Activated T-cell treated with anti-CD3 and anti-CD28 coated beads, Interleukin-2, amount 50 U/mL, for 72 hours (primary cell): ENCODE data around the gene PBRM1. TPM values are rescaled to one million over a fixed set of nuclear protein-coding genes. Genes with fewer than 3 reads are reported as not detected.

Experiments used
- ATAC-seq, 2 donors: fragments of 150-1000 bp; cut with Tn5 transposase; replicated peaks in 1 of 2; 2 replicates each; pipeline ENCODE4 v1.10.0; 2021; ENCODE audit warnings: moderate library complexity in 2 of 2, mild to moderate bottlenecking in 1 of 2
- DNase-seq, 2 donors: peaks; one replicate each; pipeline ENCODE4 v3.0.0; 2021 to 2022; ENCODE audit warnings: mixed read lengths in 1 of 2
- H3K27ac Mint-ChIP-seq: one replicate; pipeline ENCODE4 v1.8.0; 2022; ENCODE audit warnings: mild to moderate bottlenecking, moderate library complexity, mixed read lengths
- H3K27me3 Mint-ChIP-seq: one replicate; pipeline ENCODE4 v1.8.0; 2022; ENCODE audit warnings: low read depth, mixed read lengths
- H3K36me3 Mint-ChIP-seq, 2 donors: one replicate each; pipeline ENCODE4 v1.8.0; 2022; ENCODE audit warnings: mixed read lengths in 2 of 2, mild to moderate bottlenecking in 1 of 2; ENCODE audit not compliant: insufficient read depth in 2 of 2
- H3K4me1 Mint-ChIP-seq: one replicate; pipeline ENCODE4 v1.8.0; 2022; ENCODE audit warnings: low read depth, mixed read lengths
- H3K4me3 Mint-ChIP-seq, 2 donors: one replicate each; pipeline ENCODE4 v1.8.0; 2022; ENCODE audit warnings: mild to moderate bottlenecking in 2 of 2, mixed read lengths in 2 of 2, moderate library complexity in 2 of 2
- H3K9me3 Mint-ChIP-seq, 2 donors: one replicate each; pipeline ENCODE4 v1.8.0; 2022; ENCODE audit warnings: mixed read lengths in 2 of 2
- total RNA-seq, 2 donors: library from RNA; stranded (reverse); gene quantifications; one replicate each; pipeline ENCODE4 v1.2.3, GENCODE V29; 2022

Gene PBRM1
- total RNA-seq, 2 donors from 2014 or later, result 66.2 to 66.7 TPM

DNA sequence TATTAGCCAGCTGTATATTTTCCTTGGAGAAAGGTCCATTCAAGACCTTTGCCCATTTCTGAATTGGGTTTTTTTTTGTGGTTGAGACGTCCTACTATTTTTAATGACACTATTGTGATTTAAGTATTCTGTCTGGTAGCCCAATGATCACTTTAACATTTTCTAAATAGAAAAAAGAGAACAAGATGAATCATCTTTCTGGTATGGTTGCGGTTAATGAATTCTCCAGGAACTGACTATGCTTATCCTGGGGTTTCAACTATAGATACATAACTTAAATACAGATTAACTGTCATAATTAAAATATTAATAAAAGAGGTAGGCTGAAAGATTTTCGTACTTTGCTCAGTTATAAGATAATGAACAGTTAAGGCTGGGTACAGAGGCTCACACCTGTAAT, 51.9 kb downstream of the PBRM1 start:
- Mint-ChIP-seq H3K36me3 (peaks cover 3 to 16% of the 10 kb centered on the region in 2 donors), H3K4me1 (no peaks in the 10 kb centered on the region), H3K27me3 (no peaks in the 10 kb centered on the region), H3K27ac (no peak overlapping the region), H3K4me3 (no peak overlapping the region), H3K9me3 (no peaks in the 10 kb centered on the region)
- DNase-seq, result no peak
- no peak for ATAC-seq

DNA sequence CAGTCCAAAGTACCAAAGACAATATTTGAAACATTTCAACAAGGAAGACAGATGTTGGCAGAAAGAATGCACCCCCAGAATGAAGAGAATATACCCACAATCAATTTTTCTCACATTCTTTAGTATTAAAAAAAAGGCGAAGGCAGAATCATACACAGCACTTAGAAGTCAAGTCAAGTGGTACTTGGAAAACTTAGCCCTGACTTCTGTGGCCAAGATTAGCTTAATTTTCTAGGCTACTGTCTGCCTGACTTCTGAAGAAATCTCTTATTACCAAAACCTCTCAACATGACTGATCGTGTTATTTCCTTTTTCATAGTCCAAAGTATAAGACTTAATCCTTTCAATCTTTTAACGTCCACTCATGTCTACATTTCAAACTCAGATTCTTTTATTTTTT, 60.7 kb downstream of the PBRM1 start:
- no peak for DNase-seq
- no peak for ATAC-seq
- Mint-ChIP-seq H3K9me3 (no peaks in the 10 kb centered on the region), H3K27me3 (no peaks in the 10 kb centered on the region), H3K36me3 (peaks cover 6 to 21% of the 10 kb centered on the region in 2 donors), H3K4me1 (peaks cover 20% of the 10 kb centered on the region), H3K27ac (peak overlapping the region; percentile 7), H3K4me3 (no peak overlapping the region)

DNA sequence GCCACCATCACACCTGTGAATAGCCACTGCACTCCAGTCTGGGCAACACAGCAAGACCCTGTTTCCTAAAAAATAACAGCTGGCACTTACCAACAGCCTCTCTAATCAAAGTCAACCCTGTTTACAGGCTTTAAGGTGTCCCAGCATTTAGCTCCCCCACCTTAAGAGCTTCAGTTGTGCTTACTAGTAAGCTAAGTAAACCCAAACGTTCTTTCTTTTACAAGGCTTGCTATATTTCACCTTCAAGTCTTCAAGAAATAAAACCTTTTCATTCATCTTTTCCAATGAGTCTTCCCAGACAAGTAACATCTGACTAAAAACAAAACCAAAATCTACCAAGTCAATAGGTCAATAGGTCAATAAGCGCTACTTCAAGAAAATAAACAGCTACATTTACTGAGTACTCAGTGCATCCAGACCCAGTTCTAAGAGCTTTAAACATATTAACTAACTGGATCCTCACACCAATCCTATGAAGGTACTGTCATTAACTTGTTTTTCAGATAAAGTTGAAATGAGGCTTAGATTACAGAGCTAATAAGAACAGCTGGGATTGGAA, 62.4 kb downstream of the PBRM1 start:
- peaks cover 20% of the 10 kb centered on the region for H3K4me1 Mint-ChIP-seq
- H3K27me3 Mint-ChIP-seq, result no peaks in the 10 kb centered on the region
- H3K9me3 Mint-ChIP-seq, result no peaks in the 10 kb centered on the region
- peak overlapping the region; percentile 44 for H3K27ac Mint-ChIP-seq
- H3K4me3 Mint-ChIP-seq, result peak overlapping the region in 1 of 2 donors; percentile 2
- ATAC-seq, result no peak
- DNase-seq, result no peak
- peaks cover 6 to 20% of the 10 kb centered on the region in 2 donors for H3K36me3 Mint-ChIP-seq

DNA sequence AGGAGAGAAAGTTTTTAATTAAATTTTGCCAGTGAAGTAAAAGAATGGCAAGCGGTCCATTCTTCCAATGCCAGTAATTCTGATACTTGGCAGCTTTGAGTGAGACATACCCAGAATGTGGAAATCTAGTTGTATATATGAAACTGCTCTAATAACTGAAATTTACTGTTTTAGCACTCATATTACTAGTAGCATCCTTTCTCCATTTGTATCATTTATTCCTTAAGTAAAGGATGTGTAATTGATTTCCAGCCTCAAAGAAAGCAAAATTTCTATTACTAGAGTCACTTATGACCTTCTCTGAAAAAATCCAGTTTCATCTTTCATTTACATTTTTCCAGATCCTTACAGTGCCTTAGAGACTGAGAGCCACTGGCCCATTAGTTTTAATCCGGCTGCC, 65.1 kb downstream of the PBRM1 start:
- ATAC-seq, result no peak
- Mint-ChIP-seq H3K27me3 (no peaks in the 10 kb centered on the region), H3K9me3 (no peaks in the 10 kb centered on the region), H3K4me1 (peaks cover 20% of the 10 kb centered on the region), H3K36me3 (peaks cover 8 to 18% of the 10 kb centered on the region in 2 donors), H3K27ac (no peak overlapping the region), H3K4me3 (no peak overlapping the region)
- DNase-seq, result no peak

DNA sequence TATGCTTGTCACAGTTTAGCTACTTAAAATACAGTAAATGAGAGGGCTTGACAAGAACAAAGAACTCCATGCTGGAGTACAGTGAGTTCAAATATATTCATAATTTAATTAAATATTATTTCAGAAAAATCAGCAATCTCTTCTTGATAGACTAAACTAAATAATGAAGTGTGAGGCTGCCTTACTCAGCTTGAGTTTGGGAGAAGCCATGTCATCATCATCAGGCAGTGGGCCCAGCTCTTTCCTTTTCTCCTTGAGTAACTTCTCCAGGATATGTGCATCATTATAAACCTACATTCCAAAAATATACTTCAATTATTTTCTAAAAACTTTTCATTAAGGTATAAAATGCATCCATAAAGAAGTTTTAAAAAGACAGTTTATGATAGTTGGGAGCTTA, 70.5 kb downstream of the PBRM1 start:
- Mint-ChIP-seq H3K27ac (no peak overlapping the region), H3K4me1 (peaks cover 1% of the 10 kb centered on the region), H3K27me3 (no peaks in the 10 kb centered on the region), H3K9me3 (no peaks in the 10 kb centered on the region), H3K4me3 (no peak overlapping the region), H3K36me3 (peaks cover 7 to 24% of the 10 kb centered on the region in 2 donors)
- ATAC-seq (no peak), DNase-seq (no peak)

DNA sequence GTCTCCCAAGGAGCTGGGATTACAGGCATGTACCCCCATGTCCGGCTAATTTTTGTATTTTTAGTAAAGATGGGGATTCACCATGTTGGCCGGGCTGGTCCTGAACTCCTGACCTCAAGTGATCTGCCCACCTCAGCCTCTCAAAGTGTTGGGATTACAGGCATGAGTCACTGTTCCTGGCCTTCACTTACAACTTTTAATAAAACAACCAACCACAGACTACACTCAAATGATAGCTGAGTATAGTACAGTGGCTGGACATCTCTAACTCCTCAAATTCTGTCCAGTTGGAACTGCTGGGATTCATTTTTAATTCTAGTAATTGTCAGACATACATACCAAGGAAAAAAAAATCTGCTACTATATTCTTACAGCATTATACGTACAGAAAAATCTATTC, 71.0 kb downstream of the PBRM1 start:
- ATAC-seq (no peak), DNase-seq (no peak)
- H3K4me1 Mint-ChIP-seq, result no peaks in the 10 kb centered on the region
- peaks cover 7 to 23% of the 10 kb centered on the region in 2 donors for H3K36me3 Mint-ChIP-seq
- no peaks in the 10 kb centered on the region for H3K9me3 Mint-ChIP-seq
- H3K27ac Mint-ChIP-seq, result no peak overlapping the region
- no peak overlapping the region for H3K4me3 Mint-ChIP-seq
- no peaks in the 10 kb centered on the region for H3K27me3 Mint-ChIP-seq

DNA sequence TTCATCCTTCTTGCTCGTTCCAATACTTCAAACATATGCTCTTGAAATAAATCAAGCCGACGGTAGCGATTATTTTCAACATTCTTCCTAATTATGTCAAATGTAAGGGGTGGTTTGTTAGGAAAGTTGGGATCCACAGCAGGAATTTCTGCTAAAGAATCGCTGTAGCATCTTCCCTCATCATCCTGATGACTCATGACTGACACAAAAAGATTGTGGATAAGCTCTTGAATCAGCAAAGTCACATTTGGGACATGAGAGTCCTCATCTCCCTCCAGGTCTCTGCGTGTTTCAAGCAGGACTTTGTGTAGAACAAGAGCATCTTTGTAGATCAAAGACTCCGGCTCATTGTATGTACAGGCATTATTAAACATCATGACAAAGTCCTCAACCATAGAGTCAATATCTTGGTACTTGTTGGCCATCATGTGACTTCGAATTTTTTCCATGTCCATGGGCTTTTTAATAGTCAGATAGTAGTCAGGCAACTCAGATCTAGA, 76.3 kb downstream of the PBRM1 start:
- peaks cover 2 to 32% of the 10 kb centered on the region in 2 donors for H3K36me3 Mint-ChIP-seq
- no peaks in the 10 kb centered on the region for H3K4me1 Mint-ChIP-seq
- H3K4me3 Mint-ChIP-seq, result no peak overlapping the region
- no peaks in the 10 kb centered on the region for H3K9me3 Mint-ChIP-seq
- H3K27me3 Mint-ChIP-seq, result no peaks in the 10 kb centered on the region
- DNase-seq (no peak), ATAC-seq (no peak)
- H3K27ac Mint-ChIP-seq, result no peak overlapping the region

DNA sequence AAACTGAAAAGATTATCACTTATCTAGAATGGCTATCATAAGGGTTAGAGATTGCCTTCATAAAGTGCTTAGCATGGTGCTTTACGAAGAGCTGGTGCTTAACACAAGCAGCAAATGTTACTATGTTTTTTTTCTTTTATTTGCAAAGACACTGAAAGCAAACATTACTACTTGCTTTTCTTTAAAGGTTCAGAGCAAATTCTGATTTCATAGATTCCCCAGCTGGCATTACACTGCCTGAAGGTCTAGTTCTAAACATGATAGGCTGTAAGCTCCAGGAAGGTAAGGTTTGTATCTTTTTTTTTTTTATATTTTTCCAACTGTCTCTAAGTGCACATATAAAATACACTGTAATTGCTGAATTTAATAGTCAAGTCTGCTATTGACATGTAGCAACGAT, 77.4 kb downstream of the PBRM1 start:
- DNase-seq (no peak), ATAC-seq (no peak)
- Mint-ChIP-seq H3K27ac (no peak overlapping the region), H3K36me3 (peaks cover 3 to 43% of the 10 kb centered on the region in 2 donors), H3K4me3 (no peak overlapping the region), H3K27me3 (no peaks in the 10 kb centered on the region), H3K4me1 (no peaks in the 10 kb centered on the region), H3K9me3 (no peaks in the 10 kb centered on the region)

DNA sequence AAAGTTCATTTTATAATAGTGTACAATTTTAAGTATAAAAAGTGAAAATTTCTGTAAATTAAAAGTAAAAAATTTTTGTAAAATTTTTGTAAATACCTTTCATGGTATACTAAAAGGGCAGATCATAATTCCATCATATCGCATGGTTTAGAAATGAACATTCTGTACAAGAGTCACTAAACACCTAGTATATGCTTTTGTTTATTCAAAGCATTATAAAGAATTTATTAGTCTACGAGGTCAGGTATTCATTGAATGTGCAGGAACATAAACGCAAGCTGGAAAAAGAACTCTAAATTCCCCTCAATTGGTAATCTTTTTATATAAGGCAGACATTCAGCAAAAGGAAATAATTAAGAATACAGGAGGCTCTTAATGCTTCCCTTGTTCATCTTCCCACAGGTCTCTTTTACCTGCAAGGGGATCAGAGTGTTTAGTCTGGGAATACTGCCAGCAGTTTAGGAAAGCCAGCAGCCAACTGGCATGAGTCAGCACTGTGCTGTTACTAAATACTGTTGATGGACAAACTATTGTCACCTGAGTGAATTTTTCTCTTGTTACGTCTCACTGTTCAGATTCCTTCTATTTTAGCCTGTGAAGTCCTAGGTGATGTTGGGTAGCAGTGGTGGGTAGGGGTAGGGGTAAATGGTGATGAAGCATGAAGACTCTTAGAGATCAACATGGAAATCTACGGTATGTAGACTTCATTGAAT, 79.2 kb downstream of the PBRM1 start:
- no peaks in the 10 kb centered on the region for H3K4me1 Mint-ChIP-seq
- no peak overlapping the region for H3K27ac Mint-ChIP-seq
- H3K36me3 Mint-ChIP-seq, result peaks cover 16 to 45% of the 10 kb centered on the region in 2 donors

DNA sequence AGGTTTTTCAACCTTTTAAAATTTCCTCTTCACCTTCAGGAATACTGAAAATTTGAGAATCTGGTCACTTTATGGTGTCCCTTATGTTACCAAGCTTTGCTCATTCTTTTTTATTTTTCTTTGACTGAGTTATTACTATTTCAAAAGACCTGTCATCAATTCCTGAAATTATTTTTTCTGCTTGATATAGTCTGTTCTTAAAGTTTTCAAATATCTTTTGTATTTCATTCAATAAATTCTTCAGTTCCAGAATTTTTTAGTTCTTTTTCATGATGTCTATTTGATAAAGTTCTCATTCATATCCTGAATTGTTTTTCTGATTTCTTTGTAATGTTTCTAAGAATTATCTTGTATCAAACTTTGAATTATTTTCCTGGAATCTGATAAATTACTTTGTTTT, 85.5 kb downstream of the PBRM1 start:
- peaks cover 4 to 5% of the 10 kb centered on the region in 2 donors for H3K9me3 Mint-ChIP-seq
- H3K4me3 Mint-ChIP-seq, result no peak overlapping the region
- peaks cover 22 to 48% of the 10 kb centered on the region in 2 donors for H3K36me3 Mint-ChIP-seq
- no peaks in the 10 kb centered on the region for H3K27me3 Mint-ChIP-seq
- H3K4me1 Mint-ChIP-seq, result no peaks in the 10 kb centered on the region
- ATAC-seq, result no peak
- no peak for DNase-seq
- H3K27ac Mint-ChIP-seq, result no peak overlapping the region

More for the DNA sequence above, 79.2 kb downstream of the PBRM1 start:
- ATAC-seq, result no peak
- no peaks in the 10 kb centered on the region for H3K27me3 Mint-ChIP-seq
- H3K9me3 Mint-ChIP-seq, result peaks cover 2% of the 10 kb centered on the region in 2 donors
- DNase-seq, result no peak
- no peak overlapping the region for H3K4me3 Mint-ChIP-seq

DNA sequence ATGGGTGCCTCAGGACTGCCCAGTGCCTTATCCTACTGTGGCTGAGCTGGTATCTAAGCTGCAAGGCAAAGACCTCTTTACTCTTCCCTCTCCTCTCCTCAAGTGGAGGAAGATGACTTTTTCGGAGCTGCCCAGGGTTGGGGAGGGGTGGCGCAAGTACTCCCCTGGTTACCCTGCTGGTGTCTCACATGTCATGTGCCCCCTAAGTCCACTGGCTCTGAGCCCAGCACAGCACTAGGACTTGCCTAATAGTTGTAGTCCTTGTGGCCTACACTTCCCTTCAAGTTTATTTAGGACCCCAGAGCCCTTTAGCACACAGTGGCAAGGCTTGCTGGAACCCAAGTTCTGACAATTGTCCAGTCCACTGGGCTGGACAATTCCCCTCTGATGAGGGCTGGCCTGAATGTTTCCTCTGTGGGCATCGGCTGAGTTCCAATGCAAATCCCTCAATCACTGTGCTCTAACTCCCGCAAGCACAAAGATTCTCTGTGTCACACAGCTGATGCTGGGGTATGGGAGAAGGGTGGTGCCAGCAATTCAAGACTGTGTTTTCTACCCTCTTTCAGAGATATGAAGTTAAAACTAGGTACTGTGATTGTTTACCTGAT, 89.0 kb downstream of the PBRM1 start:
- Mint-ChIP-seq H3K27me3 (no peaks in the 10 kb centered on the region), H3K36me3 (peaks cover 10 to 24% of the 10 kb centered on the region in 2 donors), H3K4me1 (no peaks in the 10 kb centered on the region), H3K4me3 (no peak overlapping the region), H3K9me3 (peaks cover 2 to 3% of the 10 kb centered on the region in 2 donors), H3K27ac (no peak overlapping the region)
- DNase-seq (no peak), ATAC-seq (no peak)

DNA sequence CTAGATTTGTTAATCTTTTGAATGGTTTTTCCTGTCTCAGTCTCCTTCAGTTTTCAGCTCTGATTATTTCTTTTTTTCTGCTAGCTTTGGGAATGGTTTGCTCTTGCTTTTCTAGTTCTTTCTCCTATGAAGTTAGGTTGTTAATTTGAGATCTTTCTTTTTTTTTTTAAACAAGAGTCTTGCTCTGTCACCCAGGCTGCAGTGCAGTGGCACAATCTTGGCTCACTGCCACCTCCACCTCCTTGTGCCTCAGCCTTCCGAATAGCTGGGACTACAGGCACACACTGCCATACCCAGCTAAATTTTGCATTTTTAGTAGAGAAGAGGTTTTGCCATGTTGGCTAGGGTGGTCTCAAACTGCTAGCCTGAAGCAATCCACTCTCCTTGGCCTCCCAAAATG, 92.6 kb downstream of the PBRM1 start:
- Mint-ChIP-seq H3K27ac (peak overlapping the region; percentile 52), H3K4me3 (no peak overlapping the region), H3K36me3 (peaks cover 2 to 14% of the 10 kb centered on the region in 2 donors), H3K9me3 (no peaks in the 10 kb centered on the region), H3K4me1 (no peaks in the 10 kb centered on the region), H3K27me3 (no peaks in the 10 kb centered on the region)
- ATAC-seq (no peak), DNase-seq (no peak)
